ENCODE data around the gene FAM20A.
"Not testable (repeated sequence)": the region's sequence is repeated elsewhere in the genome, so short reads cannot be mapped to it uniquely, and the experiment has no call there.

Gene FAM20A

GRCh38 chr17:68518063-68518815, 82.9 kb downstream of the FAM20A start:
- no peak for DNase-seq

DNA sequence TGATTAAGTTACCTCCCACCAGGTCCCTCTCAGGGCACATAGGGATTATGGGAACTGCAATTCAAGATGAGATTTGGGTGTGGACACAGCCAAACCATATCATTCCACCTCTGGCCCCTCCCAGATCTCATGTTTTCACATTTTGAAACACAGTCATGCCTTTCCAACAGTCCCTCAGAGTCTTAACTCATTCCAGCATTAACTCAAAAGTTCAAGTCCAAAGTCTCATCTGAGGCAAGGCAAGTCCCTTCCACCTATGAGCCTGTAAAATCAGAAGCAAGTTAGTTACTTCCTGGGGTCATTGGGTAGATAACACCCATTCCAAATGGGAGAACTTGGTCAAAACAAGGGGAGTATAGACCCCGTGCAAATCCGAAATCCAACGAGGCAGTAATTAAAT, 83.6 kb downstream of the FAM20A start:
- DNase-seq = not testable (repeated sequence)

DNA sequence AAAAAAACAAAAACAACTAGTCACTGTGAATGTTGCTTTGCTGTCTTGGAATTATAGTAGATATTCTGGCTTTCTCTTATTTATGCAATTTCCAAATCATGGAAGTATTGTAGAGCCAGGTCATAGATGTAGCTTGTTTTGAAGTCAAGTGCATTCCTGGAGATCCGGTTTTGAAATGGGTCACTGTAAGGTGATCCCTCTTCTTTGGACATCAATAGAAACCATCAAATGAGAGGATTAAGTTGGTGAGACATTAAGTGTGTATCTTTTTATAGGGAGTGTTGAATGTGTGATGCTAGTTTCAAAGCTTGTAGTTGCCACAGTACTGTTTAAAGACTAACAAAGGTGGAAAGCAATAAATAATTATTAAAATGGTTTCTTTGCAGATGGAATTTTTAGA, 84.4 kb downstream of the FAM20A start:
- DNase-seq = no peak

DNA sequence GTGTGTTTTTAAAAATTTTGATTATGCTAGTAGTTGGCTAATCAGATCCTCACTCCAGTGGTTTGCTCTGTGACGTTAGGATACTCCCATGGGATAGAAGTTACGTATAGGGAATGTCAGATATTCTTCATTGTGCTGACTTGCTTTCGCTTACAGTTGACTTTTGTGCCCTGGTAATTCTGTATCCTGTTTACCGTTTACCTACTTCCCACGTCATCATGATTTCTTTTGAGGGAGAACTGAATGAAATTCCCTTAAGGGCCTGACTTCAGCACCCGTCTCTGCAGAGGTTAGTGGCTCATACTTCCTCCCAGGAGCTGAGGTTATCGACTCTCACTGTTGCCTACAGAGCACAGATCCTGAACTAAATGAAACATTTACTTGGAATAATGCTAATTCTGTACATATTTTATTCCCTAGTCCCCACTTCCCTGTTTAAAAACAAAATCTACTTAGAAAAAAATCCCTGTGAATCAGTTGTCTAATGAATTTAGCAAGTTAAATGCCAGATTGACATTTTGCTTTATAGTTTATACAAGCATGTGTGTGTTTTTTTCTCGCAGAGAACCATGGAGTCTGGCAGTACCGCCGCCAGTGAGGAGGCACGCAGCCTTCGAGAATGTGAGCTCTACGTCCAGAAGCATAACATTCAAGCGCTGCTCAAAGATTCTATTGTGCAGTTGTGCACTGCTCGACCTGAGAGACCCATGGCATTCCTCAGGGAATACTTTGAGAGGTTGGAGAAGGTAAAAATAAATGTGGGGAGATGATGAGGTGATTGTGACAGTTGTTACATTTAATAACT, 86.1 kb downstream of the FAM20A start:
- peak; percentile 44 for DNase-seq

GRCh38 chr17:68513932-68514331, 87.2 kb downstream of the FAM20A start:
- no peak for DNase-seq

DNA sequence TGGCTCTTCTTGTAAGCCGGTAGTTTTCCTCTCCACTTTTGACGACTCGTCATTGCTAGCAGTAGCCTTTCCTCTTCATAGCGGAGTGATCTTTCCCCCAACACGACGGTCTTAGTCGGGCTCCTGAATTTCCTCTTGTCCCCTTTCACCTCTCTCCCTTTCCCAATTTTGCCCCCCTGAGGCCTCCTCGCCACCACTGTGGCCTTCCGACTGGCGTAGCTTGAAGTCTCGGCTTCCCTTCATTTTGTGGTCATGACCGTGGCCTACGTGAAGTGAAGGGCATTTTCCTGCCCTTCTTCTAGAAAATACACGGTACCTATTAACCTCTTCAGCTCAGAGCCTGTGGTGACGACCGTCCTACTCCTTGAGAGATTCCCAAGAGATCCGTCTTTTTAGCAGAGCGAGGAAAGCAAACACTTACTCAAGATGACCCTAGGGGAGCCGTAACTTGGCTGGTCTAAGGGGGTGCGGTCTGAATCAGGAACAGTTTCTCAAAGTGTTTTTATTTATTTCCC, 88.2 kb downstream of the FAM20A start:
- peak; percentile 70 for DNase-seq

DNA sequence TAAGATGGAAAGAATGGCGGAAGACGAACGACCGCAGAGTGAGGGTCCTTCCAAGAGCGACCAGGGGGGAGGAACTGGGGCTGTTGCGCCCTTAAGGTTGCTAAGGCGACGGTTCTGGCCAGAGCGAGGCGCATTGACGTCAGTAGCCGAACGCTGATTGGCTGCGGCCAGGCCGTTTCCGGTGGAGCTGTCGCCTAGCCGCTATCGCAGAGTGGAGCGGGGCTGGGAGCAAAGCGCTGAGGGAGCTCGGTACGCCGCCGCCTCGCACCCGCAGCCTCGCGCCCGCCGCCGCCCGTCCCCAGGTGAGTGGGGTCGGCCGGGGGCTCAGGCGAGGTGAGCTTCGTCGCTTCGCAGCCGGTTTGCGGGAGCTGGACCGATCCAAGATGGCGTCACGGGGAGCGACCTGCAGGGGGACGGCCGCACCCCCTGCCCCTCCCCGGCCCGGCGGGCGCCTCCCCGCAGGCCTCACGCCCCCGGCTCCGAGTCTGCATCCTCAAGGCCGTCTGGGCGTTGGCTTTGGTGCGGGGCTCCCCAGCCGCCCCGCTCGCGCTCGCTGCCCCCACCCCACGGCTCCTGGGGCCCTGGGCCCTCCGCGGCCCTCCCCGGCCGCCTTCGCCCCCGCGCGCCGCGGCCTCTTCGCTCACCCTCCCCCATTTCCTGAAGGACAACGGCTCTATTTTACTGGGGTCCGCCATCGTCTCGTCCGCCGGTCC, 88.8 kb downstream of the FAM20A start, which contains the start of gene PRKAR1A:
Gene PRKAR1A, plus strand, starts transcription at position 184 of the 713 bp plus-strand sequence. CDS start 2,970 bp downstream, outside the sequence.
- peak; percentile 99 for DNase-seq

DNA sequence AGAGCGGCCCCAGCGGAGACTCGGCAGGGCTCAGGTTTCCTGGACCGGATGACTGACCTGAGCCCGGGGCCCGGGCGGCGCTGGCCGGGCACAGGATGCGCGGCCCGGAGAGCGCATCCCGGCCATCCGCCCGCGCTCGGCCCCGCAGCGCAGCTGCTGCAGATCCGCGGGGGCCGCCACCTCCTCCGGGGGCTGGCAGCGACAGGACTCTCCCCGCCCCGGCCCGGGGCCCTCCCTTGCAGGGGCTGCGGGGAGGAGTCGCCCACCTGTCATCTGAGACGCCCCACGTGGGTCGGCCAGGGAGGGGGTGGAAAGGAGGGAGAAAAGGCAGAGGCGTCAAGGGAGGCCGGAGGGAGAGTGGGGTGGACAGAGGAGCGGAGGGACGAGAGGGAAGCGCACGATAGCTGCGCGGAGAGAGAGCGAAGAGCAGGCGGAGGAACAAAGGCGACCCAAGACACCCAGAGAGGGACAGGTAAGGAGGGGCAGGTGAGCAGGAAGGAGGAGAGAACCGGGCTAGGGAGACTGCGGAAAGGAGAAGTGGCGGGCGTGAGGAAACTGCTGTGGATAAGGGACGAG, 89.4 kb downstream of the FAM20A start:
- peak; percentile 95 for DNase-seq

DNA sequence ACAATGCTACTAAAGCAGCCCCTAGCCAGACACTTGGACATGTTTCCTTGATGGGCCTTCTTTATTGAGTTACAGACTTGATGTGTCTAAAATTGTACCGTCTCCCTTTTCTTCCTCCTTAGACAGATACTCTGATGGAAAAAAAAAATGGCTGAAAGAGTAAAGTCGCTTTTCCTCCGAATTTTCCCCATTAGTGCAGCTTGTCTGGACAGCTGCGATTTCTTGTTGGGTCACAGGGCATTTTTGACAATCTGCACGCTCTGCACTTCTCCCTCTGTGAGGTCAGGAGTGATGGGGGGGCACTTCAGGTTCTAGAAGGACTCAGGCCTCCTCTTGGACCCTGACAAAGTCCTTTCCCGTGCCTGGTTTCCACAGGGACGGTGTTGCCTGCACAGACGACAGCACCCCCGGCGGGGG, 89.9 kb downstream of the FAM20A start:
- DNase-seq = no peak

GRCh38 chr17:68509141-68510057, 91.8 kb downstream of the FAM20A start:
- no peak for DNase-seq

- DNase-seq = no peak
These were observed 93.6 kb downstream of the FAM20A start for GRCh38 chr17:68507576-68507975.

DNA sequence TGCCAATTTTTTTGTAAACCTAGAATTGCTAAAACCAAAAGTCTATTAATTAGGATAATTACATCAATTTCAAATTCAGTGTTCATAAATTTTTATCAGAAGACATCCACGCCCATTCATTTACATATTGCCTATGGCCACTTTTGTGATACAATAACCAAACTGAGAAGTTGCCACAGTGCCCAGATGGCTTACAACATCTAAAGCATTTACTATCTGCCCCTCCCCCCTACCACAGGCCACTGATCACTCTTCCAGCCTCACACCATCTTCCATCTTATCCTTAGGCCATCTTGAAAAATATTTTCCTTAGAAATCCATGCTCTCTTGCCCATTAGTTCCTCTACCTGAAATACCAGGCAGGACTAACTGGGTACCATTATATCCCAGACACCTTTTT, 95.2 kb downstream of the FAM20A start:
- DNase-seq = no peak

- DNase-seq = no peak
These were observed 100.1 kb downstream of the FAM20A start for GRCh38 chr17:68501074-68501473.

GRCh38 chr17:68499587-68499986, 101.6 kb downstream of the FAM20A start:
- DNase-seq = no peak

DNA sequence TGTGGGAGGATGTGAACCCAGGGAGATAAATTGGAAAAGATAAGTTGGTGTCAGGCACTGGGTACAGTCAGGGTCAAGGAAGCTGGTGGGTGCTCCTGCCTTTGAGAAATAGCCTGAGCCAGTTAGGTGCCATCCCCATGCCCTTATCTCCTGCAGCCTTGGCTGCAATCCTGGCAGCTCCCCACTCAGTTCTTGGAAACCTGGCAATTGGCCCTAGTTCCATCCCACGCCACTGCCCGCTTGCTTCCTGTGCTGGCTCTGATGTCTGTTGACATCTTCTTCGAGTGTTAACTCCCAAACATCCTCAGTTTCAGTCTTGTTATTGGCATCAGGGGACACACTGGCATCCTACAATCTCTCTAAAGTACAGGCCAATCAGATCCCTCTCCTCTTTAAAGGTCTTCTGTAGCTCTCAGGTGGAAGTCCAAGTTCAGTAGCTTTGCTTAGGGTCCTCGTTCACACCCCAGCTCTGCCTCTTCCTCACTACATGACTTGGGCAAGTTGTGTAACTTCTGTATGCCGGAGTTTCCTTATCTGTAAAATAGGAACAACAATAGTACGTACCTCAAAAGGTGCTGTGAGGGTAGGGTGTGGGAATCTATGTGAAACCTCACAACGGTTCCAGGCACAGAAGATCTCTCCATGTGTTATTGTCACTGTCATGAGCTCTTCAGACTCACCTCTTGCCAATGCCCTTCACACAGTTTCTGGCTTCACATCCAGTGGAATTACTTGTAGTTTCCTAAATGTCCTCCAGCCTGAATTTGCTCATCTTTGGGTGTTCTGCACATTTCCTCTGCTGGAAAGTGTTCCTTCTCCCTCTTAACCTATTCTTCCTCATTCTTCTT, 102.5 kb downstream of the FAM20A start:
- DNase-seq = no peak

GRCh38 chr17:68497885-68498319, 103.3 kb downstream of the FAM20A start:
- no peak for DNase-seq

GRCh38 chr17:68495081-68495480, 106.1 kb downstream of the FAM20A start:
- no peak for DNase-seq

- DNase-seq = not testable (repeated sequence)
These were observed 108.6 kb downstream of the FAM20A start for GRCh38 chr17:68492394-68493054.

DNA sequence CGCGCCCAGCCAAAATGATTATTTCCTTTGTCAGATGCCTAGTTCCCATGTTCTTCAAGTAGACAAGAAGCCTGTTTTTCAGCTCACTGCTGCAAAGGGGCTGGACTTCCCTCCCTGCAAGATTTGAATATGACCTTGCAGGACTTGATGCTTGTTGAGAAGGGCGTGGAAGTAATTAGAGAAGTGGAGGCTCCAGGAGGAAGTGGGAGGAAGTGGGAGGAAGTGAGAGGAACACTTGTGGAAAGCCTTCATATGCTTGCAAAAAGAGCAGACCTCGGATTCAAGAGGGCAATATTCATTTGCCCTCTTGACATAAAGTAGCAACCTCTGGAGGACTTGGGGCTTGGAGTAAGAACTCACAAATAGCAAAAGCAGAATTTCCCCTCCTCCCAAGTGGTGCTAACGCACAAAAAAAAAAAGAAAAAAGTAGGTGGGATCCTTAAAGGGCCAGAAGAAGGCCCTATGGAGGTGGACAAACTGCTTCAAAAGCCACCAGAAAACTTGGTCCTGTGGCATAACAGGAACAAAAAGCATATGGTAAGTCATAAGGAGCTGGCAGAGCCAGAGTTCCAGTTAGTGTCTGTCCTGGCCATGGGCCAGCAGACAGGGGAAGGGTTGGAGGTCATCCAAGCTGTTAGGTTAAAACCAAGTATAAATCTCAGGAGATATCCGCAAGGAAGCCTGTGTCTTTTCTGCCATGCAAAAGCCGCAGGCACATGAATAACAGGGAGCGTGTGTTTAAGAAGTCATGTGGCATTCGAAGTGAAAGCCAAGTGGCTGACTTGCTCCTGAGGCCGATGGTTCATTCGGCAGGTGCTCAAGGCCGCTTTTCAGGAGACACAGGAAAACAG, 109.6 kb downstream of the FAM20A start:
- DNase-seq = no peak
